HepG2 (cell line): ENCODE data around the gene ART4. TPM values are rescaled to one million over a fixed set of nuclear protein-coding genes. Genes with fewer than 3 reads are reported as not detected.

Experiments used
- ATAC-seq: fragments of 200-7000 bp; cut with Tn5 transposase; 3 replicates; pipeline ENCODE4 v1.9.1; 2020; ENCODE audit warnings: mild to moderate bottlenecking, moderate library complexity
- BruUV-seq: library from RNA; stranded (reverse); fragments of 400-500 nt; replicated peaks from 2 replicates; lab custom pipeline; 2021; lab: Mats Ljungman, UMichigan
- CTCF ChIA-PET: fragments of 300-600 bp; formaldehyde crosslinking; extraction: SDS; loops from one replicate; lab custom pipeline; 2021; ENCODE audit warnings: low total read pairs, inconsistent platforms, low intra/inter-chr PET ratio; lab: Yijun Ruan, JAX
- POLR2A ChIA-PET: fragments of 350-600 bp; sonication (Branson Sonifier 250); formaldehyde crosslinking; loops from one replicate; lab custom pipeline; 2020; ENCODE audit warnings: antibody characterized with exemption, inconsistent platforms; lab: Yijun Ruan, JAX
- DNase-seq: peaks from one replicate; pipeline ENCODE4 v3.0.0-alpha.2; 2015; ENCODE audit warnings: low spot score
- FAIRE-seq: peaks from 3 replicates; lab custom pipeline; 2011; peaks lifted over from hg19 to GRCh38; lab: Jason Lieb, UNC
- H2AFZ ChIP-seq: one replicate; pipeline ENCODE4 v1.6.1; 2011; ENCODE audit warnings: low read length, inconsistent platforms
- H3K27ac ChIP-seq: fragments of 300-600 bp; 3 replicates; pipeline ENCODE4 v1.8.0; 2011; ENCODE audit warnings: mixed run types, mild to moderate bottlenecking, mixed read lengths, low read length, inconsistent platforms; ENCODE audit not compliant: insufficient read depth; ENCODE audit errors: extremely low read length
- H3K27me3 ChIP-seq, 2 experiments: fragments of 200-600 bp in 1 of 2; 2 replicates in 1 of 2; 3 replicates in 1 of 2; pipeline versions ENCODE4 v1.6.0 to v1.8.0; 2011; ENCODE audit warnings: low read length in 2 of 2, mild to moderate bottlenecking in 2 of 2, moderate library complexity in 2 of 2, inconsistent platforms in 1 of 2; ENCODE audit not compliant: insufficient read depth in 2 of 2, control insufficient read depth in 1 of 2
- H3K36me3 ChIP-seq, 2 experiments: fragments of 200-600 bp in 1 of 2; replicated peaks in 1 of 2; 2 replicates in 1 of 2; 3 replicates in 1 of 2; pipeline versions ENCODE4 v1.5.1 to v1.8.0; 2011; ENCODE audit warnings: low read length in 2 of 2, inconsistent platforms in 1 of 2; ENCODE audit not compliant: insufficient read depth in 2 of 2, control insufficient read depth in 1 of 2
- H3K4me1 ChIP-seq: 2 replicates; pipeline ENCODE4 v1.5.1; 2012; ENCODE audit warnings: low read length, inconsistent platforms; ENCODE audit not compliant: insufficient read depth
- H3K4me2 ChIP-seq: 2 replicates; pipeline ENCODE4 v1.6.0; 2011; ENCODE audit warnings: low read depth, low read length, inconsistent platforms
- H3K4me3 ChIP-seq, 3 experiments: fragments of 200-600 bp in 1 of 3; sonication (generic), shearing (Covaris generic) in 1 of 3; replicated peaks in 1 of 3; 2 replicates each; pipeline ENCODE4 v1.5.1; 2011 to 2016; ENCODE audit warnings: low read length in 3 of 3, inconsistent platforms in 2 of 3, low read depth in 2 of 3, mild to moderate bottlenecking in 2 of 3, control low read depth in 1 of 3, mixed read lengths in 1 of 3; ENCODE audit not compliant: insufficient read depth in 1 of 3
- H3K79me2 ChIP-seq: one replicate; pipeline ENCODE4 v1.6.1; 2011; ENCODE audit warnings: low read length, inconsistent platforms; ENCODE audit not compliant: insufficient read depth
- H3K9ac ChIP-seq: 2 replicates; pipeline ENCODE4 v1.6.0; 2011; ENCODE audit warnings: mild to moderate bottlenecking, low read depth, low read length, inconsistent platforms; ENCODE audit not compliant: insufficient read depth
- H3K9me3 ChIP-seq: 2 replicates; pipeline ENCODE4 v1.5.1; 2012; ENCODE audit warnings: mild to moderate bottlenecking, low read length
- H4K20me1 ChIP-seq: 2 replicates; pipeline ENCODE4 v1.6.0; 2011; ENCODE audit warnings: inconsistent platforms, mild to moderate bottlenecking, low read length, moderate library complexity; ENCODE audit not compliant: insufficient read depth
- FOSL1 ChIP-seq: sonication (generic); formaldehyde crosslinking; IDR thresholded peaks from 2 replicates; pipeline ENCODE4 v1.9.0; 2021; ENCODE audit warnings: missing genetic modification reagents, borderline replicate concordance
- HOMEZ ChIP-seq: IDR thresholded peaks from 2 replicates; pipeline ENCODE4 v1.6.1; 2016; ENCODE audit warnings: low read depth
- KDM2A ChIP-seq: sonication (generic); formaldehyde crosslinking; IDR thresholded peaks from 2 replicates; pipeline ENCODE4 v1.4.0; 2020; ENCODE audit warnings: low read depth, missing genetic modification reagents, borderline replicate concordance
- KDM5B ChIP-seq: sonication (generic); formaldehyde crosslinking; IDR thresholded peaks from 2 replicates; pipeline ENCODE4 v1.4.0; 2020; ENCODE audit warnings: missing genetic modification reagents, mild to moderate bottlenecking, borderline replicate concordance
- KDM6A ChIP-seq: IDR thresholded peaks from 2 replicates; pipeline ENCODE4 v1.6.1; 2016; ENCODE audit warnings: low read depth
- NKX3-1 ChIP-seq: sonication (generic); formaldehyde crosslinking; IDR thresholded peaks from 2 replicates; pipeline ENCODE4 v1.5.0; 2020; ENCODE audit warnings: missing genetic modification reagents
- NRL ChIP-seq: sonication (generic); formaldehyde crosslinking; IDR thresholded peaks from 2 replicates; pipeline ENCODE4 v1.5.0; 2020; ENCODE audit warnings: missing genetic modification reagents, mild to moderate bottlenecking, moderate library complexity, borderline replicate concordance
- SKI ChIP-seq: fragments of 450-650 bp; IDR thresholded peaks from one replicate; pipeline ENCODE4 v1.6.1; 2018; ENCODE audit warnings: mild to moderate bottlenecking; ENCODE audit not compliant: partially characterized antibody
- SOX6 ChIP-seq, 2 experiments: fragments of 450-650 bp in 1 of 2; sonication (generic) in 1 of 2; formaldehyde crosslinking in 1 of 2; IDR thresholded peaks; 2 replicates each; pipeline versions ENCODE4 v1.4.0 to v1.6.1; 2017 to 2020; ENCODE audit warnings: antibody characterized with exemption in 1 of 2, mild to moderate bottlenecking in 1 of 2, missing genetic modification reagents in 1 of 2
- SRSF1 ChIP-seq: fragments of 200-400 bp; formaldehyde crosslinking; optimal IDR thresholded peaks from 2 replicates; pipeline ENCODE3; 2017; ENCODE audit warnings: mild to moderate bottlenecking, low read depth, low read length, moderate library complexity
- ZNF564 ChIP-seq: sonication (generic); formaldehyde crosslinking; IDR thresholded peaks from 2 replicates; pipeline ENCODE4 v1.8.1; 2023; ENCODE audit warnings: mild to moderate bottlenecking, missing genetic modification reagents
- WGBS: methylation state at CpG from one replicate; pipeline ENCODE4 v1.1.6; 2017; ENCODE audit warnings: low lambda C conversion rate; 5-methylcytosine and 5-hydroxymethylcytosine counted together
- in situ Hi-C: cut with HindIII; loops from 2 replicates; pipeline ENCODE4 v1.10.0; 2017; ENCODE audit warnings: low pct_unique_long_range_greater_than_20kb; ENCODE audit not compliant: extremely low pct_ligation_motif_present
- intact Hi-C: fragments of 100-400 bp; cut with micrococcal nuclease; formaldehyde crosslinking; loops from one replicate; pipeline ENCODE4 v1.10.0; 2022; ENCODE audit not compliant: unreplicated experiment
- polyA plus RNA-seq, 8 experiments: library from polyadenylated mRNA; depleted of rRNA in 3 of 8; stranded (reverse) in 7 of 8; unstranded in 1 of 8; fragments of >200 nt; fragmentation: Illumina TruSeq in 4 of 8; extraction: Trizol in 4 of 8; gene quantifications; 2 replicates each; pipeline versions ENCODE4 v1.2.1 to v1.2.3, GENCODE V29; 2011 to 2016; ENCODE audit warnings: low read depth in 4 of 8, missing spikeins in 1 of 8, mixed read lengths in 1 of 8; ENCODE audit not compliant: insufficient read depth in 1 of 8
- total RNA-seq, 5 experiments: library from RNA; depleted of rRNA; stranded (reverse); fragments of >200 nt; fragmentation: Illumina TruSeq; extraction: Trizol; gene quantifications; 2 replicates each; pipeline ENCODE4 v1.2.3, GENCODE V29; 2016; ENCODE audit warnings: low read depth in 1 of 5
- TF ChIP-seq, protein P1 (sequence below): sonication (generic); formaldehyde crosslinking; IDR thresholded peaks from 2 replicates; pipeline ENCODE4 v1.5.0; 2020; ENCODE audit warnings: missing genetic modification reagents
- TF ChIP-seq, protein P2 (sequence below): sonication (generic); formaldehyde crosslinking; IDR thresholded peaks from 2 replicates; pipeline ENCODE4 v1.4.0; 2020; ENCODE audit warnings: mild to moderate bottlenecking, missing genetic modification reagents

The ART4 gene
- total and polyA plus RNA-seq, 2 of the 13 experiments (the other 11 are each of a cell fraction or from before 2014, with no cell fraction given) = 17.6 to 20.3 TPM

GRCh38 chr12:14839262-14839661, 4.1 kb downstream of the ART4 start:
- ATAC-seq (no peak), DNase-seq (no peak), FAIRE-seq (no peak)
- Histone ChIP-seq H2AFZ (no peak overlapping the region), H3K4me1 (peaks cover 77% of the 10 kb centered on the region), H3K27me3 (no peaks in the 10 kb centered on the region; a peak in 1 of 5 replicates), H4K20me1 (no peaks in the 10 kb centered on the region), H3K4me2 (no peak overlapping the region), H3K9ac (no peak overlapping the region), H3K4me3 (no peak overlapping the region), H3K9me3 (no peaks in the 10 kb centered on the region), H3K36me3 (peaks cover 2 to 16% of the 10 kb centered on the region in 2 experiments; a peak in 3 of 5 replicates), H3K79me2 (peaks cover 39% of the 10 kb centered on the region), H3K27ac (no peak overlapping the region)
- in situ Hi-C loops (no loop called here), intact Hi-C loops (no loop called here)
- POLR2A ChIA-PET = interaction anchor here (1.9 to 2.0 kb wide), 2 partner anchors 36 to 68 kb away, joined by 6 to 7 read pairs; partner anchors contain the start of genes C12orf60 and WBP11
- no TSS peak for BruUV-seq
- CTCF ChIA-PET = no interaction called here
- TF ChIP-seq FOSL1 (no peak), KDM5B (CRISPR knock-in tag) (no peak), SKI (no peak), ZNF564 (CRISPR knock-in tag) (peak; percentile 97; the same call in 1 of the 2 replicates), NRL (CRISPR knock-in tag) (no peak)
- WGBS = 93% methylated on average over 1 of the region's 1 CpG

GRCh38 chr12:14836336-14837210, 6.8 kb downstream of the ART4 start:
- Histone ChIP-seq H3K4me1 (peaks cover 76% of the 10 kb centered on the region), H3K9ac (no peak overlapping the region), H3K9me3 (no peaks in the 10 kb centered on the region), H3K79me2 (peaks cover 36% of the 10 kb centered on the region), H3K4me3 (no peak overlapping the region), H3K27me3 (no peaks in the 10 kb centered on the region), H2AFZ (no peak overlapping the region), H4K20me1 (no peaks in the 10 kb centered on the region), H3K36me3 (peaks cover 2 to 16% of the 10 kb centered on the region in 2 experiments; a peak in 3 of 5 replicates), H3K4me2 (peak overlapping the region; percentile 46), H3K27ac (peak overlapping the region; percentile 39)
- ChIA-PET CTCF (no interaction called here), POLR2A (interaction anchor here (1.3 to 2.2 kb wide), 4 partner anchors 9 to 66 kb away, joined by 3 to 8 read pairs (median 5); partner anchors contain the start of genes C12orf60 and WBP11)
- no TSS peak for BruUV-seq
- FAIRE-seq = no peak
- intact Hi-C loops = no loop called here
- 29% methylated on average over 7 of the region's 7 CpGs for WGBS
- peak; percentile 68 for DNase-seq
- in situ Hi-C loops = no loop called here
- ATAC-seq = peak; percentile 80
- TF ChIP-seq, protein P1, sequence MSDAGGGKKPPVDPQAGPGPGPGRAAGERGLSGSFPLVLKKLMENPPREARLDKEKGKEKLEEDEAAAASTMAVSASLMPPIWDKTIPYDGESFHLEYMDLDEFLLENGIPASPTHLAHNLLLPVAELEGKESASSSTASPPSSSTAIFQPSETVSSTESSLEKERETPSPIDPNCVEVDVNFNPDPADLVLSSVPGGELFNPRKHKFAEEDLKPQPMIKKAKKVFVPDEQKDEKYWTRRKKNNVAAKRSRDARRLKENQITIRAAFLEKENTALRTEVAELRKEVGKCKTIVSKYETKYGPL (CRISPR knock-in tag) = no peak
- TF ChIP-seq, protein P2, sequence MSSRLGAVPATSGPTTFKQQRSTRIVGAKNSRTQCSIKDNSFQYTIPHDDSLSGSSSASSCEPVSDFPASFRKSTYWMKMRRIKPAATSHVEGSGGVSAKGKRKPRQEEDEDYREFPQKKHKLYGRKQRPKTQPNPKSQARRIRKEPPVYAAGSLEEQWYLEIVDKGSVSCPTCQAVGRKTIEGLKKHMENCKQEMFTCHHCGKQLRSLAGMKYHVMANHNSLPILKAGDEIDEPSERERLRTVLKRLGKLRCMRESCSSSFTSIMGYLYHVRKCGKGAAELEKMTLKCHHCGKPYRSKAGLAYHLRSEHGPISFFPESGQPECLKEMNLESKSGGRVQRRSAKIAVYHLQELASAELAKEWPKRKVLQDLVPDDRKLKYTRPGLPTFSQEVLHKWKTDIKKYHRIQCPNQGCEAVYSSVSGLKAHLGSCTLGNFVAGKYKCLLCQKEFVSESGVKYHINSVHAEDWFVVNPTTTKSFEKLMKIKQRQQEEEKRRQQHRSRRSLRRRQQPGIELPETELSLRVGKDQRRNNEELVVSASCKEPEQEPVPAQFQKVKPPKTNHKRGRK (CRISPR knock-in tag) = no peak
- TF ChIP-seq KDM6A (CRISPR knock-in tag) (no peak), SOX6 (IDR thresholded peaks at IDR 0.05) (no peak), SOX6 (CRISPR knock-in tag; IDR thresholded peaks at IDR 0.05) (no peak), SRSF1 (no peak), NKX3-1 (CRISPR knock-in tag) (no peak), KDM2A (no peak), HOMEZ (CRISPR knock-in tag) (no peak)
